ENCODE measurements around the gene UBAP1. TPM values are rescaled to one million over a fixed set of nuclear protein-coding genes. Genes with fewer than 3 reads are reported as not detected.

Gene UBAP1
- total and polyA plus RNA-seq, 2 experiments from 2014 or later, result 17.4 to 20.7 TPM

- ATAC-seq (no peak), DNase-seq (ENCODE audit: low spot score) (no peak)
- Mint-ChIP-seq H3K27ac (no peak overlapping the region), H3K9me3 (no peaks in the 10 kb centered on the region), H3K36me3 (ENCODE audit: low read depth) (no peaks in the 10 kb centered on the region), H3K4me3 (no peak overlapping the region), H3K27me3 (ENCODE audit: insufficient read depth, low read depth, poor library complexity) (no peaks in the 10 kb centered on the region), H3K4me1 (no peaks in the 10 kb centered on the region)
- Histone ChIP-seq H2AFZ (no peak overlapping the region), H3K4me1 (ENCODE audit: insufficient read depth) (no peaks in the 10 kb centered on the region), H3K4me3 (no peak overlapping the region), H3K4me2 (no peak overlapping the region), H3F3A (replicated peaks; ENCODE audit: low read depth) (no peaks in the 10 kb centered on the region), H3K79me2 (replicated peaks; ENCODE audit: insufficient read depth) (no peaks in the 10 kb centered on the region), H3K9me2 (ENCODE audit: insufficient read depth) (no peaks in the 10 kb centered on the region), H4K20me1 (replicated peaks; ENCODE audit: insufficient read depth) (no peaks in the 10 kb centered on the region; the same call in 1 of the 2 replicates), H3K27ac (ENCODE audit: low read depth) (no peak overlapping the region), H3K27me3 (ENCODE audit: insufficient read depth) (no peaks in the 10 kb centered on the region), H3K36me3 (ENCODE audit: insufficient read depth) (no peaks in the 10 kb centered on the region)
- TF ChIP-seq CTCF (conservative IDR thresholded peaks at IDR 0.05; ENCODE audit: low read depth in 2 of 2), result no peak
- no peak for TF ChIP-seq CREB1 (CRISPR knock-in tag; IDR thresholded peaks at IDR 0.05; ENCODE audit: low read depth)
- TF ChIP-seq POLR2AphosphoS5 (IDR thresholded peaks at IDR 0.05; ENCODE audit: low read depth), result no peak
- TF ChIP-seq STAT1 (IDR thresholded peaks at IDR 0.05; ENCODE audit: unreplicated experiment), result no peak
- TF ChIP-seq ZNF114 (CRISPR knock-in tag; IDR thresholded peaks at IDR 0.05), result no peak
- TF ChIP-seq ETS1 (IDR thresholded peaks at IDR 0.05), result no peak
- TF ChIP-seq JUNB (IDR thresholded peaks at IDR 0.05; ENCODE audit: unreplicated experiment), result no peak
- TF ChIP-seq EZH2phosphoT487 (IDR thresholded peaks at IDR 0.05; ENCODE audit: unreplicated experiment), result no peak
- no peak for TF ChIP-seq ZNF331 (CRISPR knock-in tag; IDR thresholded peaks at IDR 0.05; ENCODE audit: low read depth)
- no peak for TF ChIP-seq NANOG (IDR thresholded peaks at IDR 0.05; ENCODE audit: borderline replicate concordance)
- no peak for TF ChIP-seq EZH2 (IDR thresholded peaks at IDR 0.05; ENCODE audit: low read depth, unreplicated experiment)
- no peak for TF ChIP-seq ZNF462 (CRISPR knock-in tag; IDR thresholded peaks at IDR 0.05)
- no peak for TF ChIP-seq REST (IDR thresholded peaks at IDR 0.05; ENCODE audit: unreplicated experiment)
These were observed 15.4 kb upstream of the UBAP1 start for GRCh38 chr9:34163434-34163833.
